Tibial nerve (tissue), 4 donors: ENCODE measurements around the gene CAVIN3. TPM values are rescaled to one million over a fixed set of nuclear protein-coding genes. Genes with fewer than 3 reads are reported as not detected.

Experiments used
- DNase-seq, 2 donors: peaks; one replicate each; pipeline ENCODE4 v3.0.0-alpha.2; 2019; ENCODE audit warnings: low spot score in 2 of 2
- H3K27ac ChIP-seq, 4 donors: fragments of 200-600 bp; sonication (generic) in 3 of 4; one replicate each; pipeline ENCODE4 v1.5.1; 2017 to 2019; ENCODE audit warnings: mild to moderate bottlenecking in 1 of 4
- H3K27me3 ChIP-seq, 2 donors: fragments of 200-600 bp; sonication (generic) in 1 of 2; one replicate each; pipeline versions ENCODE4 v1.5.1 to v1.6.0; 2017 to 2019
- H3K36me3 ChIP-seq, 3 donors: fragments of 200-600 bp; sonication (generic); one replicate each; pipeline ENCODE4 v1.5.1; 2018 to 2019
- H3K4me1 ChIP-seq, 4 donors: fragments of 200-600 bp; sonication (generic) in 3 of 4; one replicate each; pipeline ENCODE4 v1.5.1; 2017 to 2019
- H3K4me3 ChIP-seq, 4 donors: fragments of 200-600 bp; sonication (generic) in 3 of 4; one replicate each; pipeline ENCODE4 v1.5.1; 2017 to 2019; ENCODE audit warnings: mild to moderate bottlenecking in 1 of 4, moderate library complexity in 1 of 4
- H3K9me3 ChIP-seq, 4 donors: fragments of 200-600 bp; sonication (generic) in 3 of 4; one replicate each; pipeline ENCODE4 v1.5.1; 2017 to 2019
- EP300 ChIP-seq, 2 donors: sonication (generic); formaldehyde crosslinking; IDR thresholded peaks; one replicate each; pipeline ENCODE4 v1.6.1; 2017; ENCODE audit warnings: antibody characterized with exemption in 2 of 2, mild to moderate bottlenecking in 1 of 2
- POLR2A ChIP-seq, 2 donors: fragments of 450-650 bp; IDR thresholded peaks; one replicate each; pipeline ENCODE4 v1.6.1; 2017; ENCODE audit warnings: antibody characterized with exemption in 2 of 2, mild to moderate bottlenecking in 2 of 2, moderate library complexity in 2 of 2
- WGBS, 2 donors: methylation state at CpG; one replicate each; pipeline ENCODE4 v1.1.5; 2018; 5-methylcytosine and 5-hydroxymethylcytosine counted together
- total RNA-seq, 4 donors: library from RNA; depleted of rRNA; stranded (reverse); fragments of >200 nt; gene quantifications; one replicate each; pipeline ENCODE4 v1.1.0, GENCODE V29; 2016
- TF ChIP-seq, protein P1 (sequence below), 5 experiments: fragments of 200-600 bp in 3 of 5; fragments of 450-650 bp in 2 of 5; sonication (generic) in 3 of 5; IDR thresholded peaks; one replicate each; pipeline ENCODE4 v1.5.1; 2016 to 2019; ENCODE audit warnings: antibody characterized with exemption in 5 of 5, mild to moderate bottlenecking in 3 of 5, moderate library complexity in 2 of 5

CAVIN3 gene
- total RNA-seq: 100 to 1,000 TPM; 270 to 598 (median 556) TPM

- no peaks in the 10 kb centered on the region for H3K9me3 ChIP-seq
- no peaks in the 10 kb centered on the region for H3K27me3 ChIP-seq
- WGBS, 2 donors: 0 to 2% methylated on average over 27 to 37 of the region's 44 CpGs
- H3K27ac ChIP-seq: peak within 1 kb of the TSS; percentile 89 to 100 (median 98)
- peak; percentile 84 to 85 for DNase-seq
- H3K4me3 ChIP-seq: peak within 1 kb of the TSS; percentile 48 to 80 (median 72)
- no peaks in the 10 kb centered on the region for H3K36me3 ChIP-seq
- peaks cover 0 to 63% (median 34%) of the 10 kb centered on the region in 4 donors for H3K4me1 ChIP-seq
- TF ChIP-seq POLR2A (IDR thresholded peaks at IDR 0.05) (peak; percentile 29 to 48), EP300 (IDR thresholded peaks at IDR 0.05) (peak in 1 of 2 donors; percentile 66)
- TF ChIP-seq, protein P1, sequence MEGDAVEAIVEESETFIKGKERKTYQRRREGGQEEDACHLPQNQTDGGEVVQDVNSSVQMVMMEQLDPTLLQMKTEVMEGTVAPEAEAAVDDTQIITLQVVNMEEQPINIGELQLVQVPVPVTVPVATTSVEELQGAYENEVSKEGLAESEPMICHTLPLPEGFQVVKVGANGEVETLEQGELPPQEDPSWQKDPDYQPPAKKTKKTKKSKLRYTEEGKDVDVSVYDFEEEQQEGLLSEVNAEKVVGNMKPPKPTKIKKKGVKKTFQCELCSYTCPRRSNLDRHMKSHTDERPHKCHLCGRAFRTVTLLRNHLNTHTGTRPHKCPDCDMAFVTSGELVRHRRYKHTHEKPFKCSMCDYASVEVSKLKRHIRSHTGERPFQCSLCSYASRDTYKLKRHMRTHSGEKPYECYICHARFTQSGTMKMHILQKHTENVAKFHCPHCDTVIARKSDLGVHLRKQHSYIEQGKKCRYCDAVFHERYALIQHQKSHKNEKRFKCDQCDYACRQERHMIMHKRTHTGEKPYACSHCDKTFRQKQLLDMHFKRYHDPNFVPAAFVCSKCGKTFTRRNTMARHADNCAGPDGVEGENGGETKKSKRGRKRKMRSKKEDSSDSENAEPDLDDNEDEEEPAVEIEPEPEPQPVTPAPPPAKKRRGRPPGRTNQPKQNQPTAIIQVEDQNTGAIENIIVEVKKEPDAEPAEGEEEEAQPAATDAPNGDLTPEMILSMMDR (IDR thresholded peaks at IDR 0.05): no peak
Measured at GRCh38 chr11:6320411-6321155, at the start of gene CAVIN3. Gene CAVIN3 (minus strand): TSS chr11:6320501. CDS start chr11:6320476, 25 bp downstream.

GRCh38 chr11:6365659-6366058 lies 45.4 kb upstream of the CAVIN3 start:
- H3K4me3 ChIP-seq: no peak overlapping the region
- TF ChIP-seq POLR2A (IDR thresholded peaks at IDR 0.05) (no peak), EP300 (IDR thresholded peaks at IDR 0.05) (no peak)
- TF ChIP-seq, protein P1 (IDR thresholded peaks at IDR 0.05): no peak
- no peaks in the 10 kb centered on the region for H3K36me3 ChIP-seq
- peaks cover 0 to 5% (median 0%) of the 10 kb centered on the region in 4 donors for H3K4me1 ChIP-seq
- no peaks in the 10 kb centered on the region for H3K27me3 ChIP-seq
- H3K27ac ChIP-seq: no peak overlapping the region
- no peaks in the 10 kb centered on the region for H3K9me3 ChIP-seq
- DNase-seq: no peak
- 63 to 65% methylated on average over 2 of the region's 2 CpGs for WGBS, 2 donors

GRCh38 chr11:6362873-6363678 lies 42.8 kb upstream of the CAVIN3 start:
- H3K9me3 ChIP-seq: no peaks in the 10 kb centered on the region
- TF ChIP-seq EP300 (IDR thresholded peaks at IDR 0.05) (no peak), POLR2A (IDR thresholded peaks at IDR 0.05) (no peak)
- TF ChIP-seq, protein P1 (IDR thresholded peaks at IDR 0.05): peak; percentile 71 to 89 (median 86)
- H3K27ac ChIP-seq: no peak overlapping the region
- DNase-seq: peak; percentile 60 to 86
- WGBS, 2 donors: 45 to 69% methylated on average over 6 of the region's 6 CpGs
- no peaks in the 10 kb centered on the region for H3K27me3 ChIP-seq
- no peak overlapping the region for H3K4me3 ChIP-seq
- peaks cover 0 to 7% (median 0%) of the 10 kb centered on the region in 4 donors for H3K4me1 ChIP-seq
- no peaks in the 10 kb centered on the region for H3K36me3 ChIP-seq

DNA sequence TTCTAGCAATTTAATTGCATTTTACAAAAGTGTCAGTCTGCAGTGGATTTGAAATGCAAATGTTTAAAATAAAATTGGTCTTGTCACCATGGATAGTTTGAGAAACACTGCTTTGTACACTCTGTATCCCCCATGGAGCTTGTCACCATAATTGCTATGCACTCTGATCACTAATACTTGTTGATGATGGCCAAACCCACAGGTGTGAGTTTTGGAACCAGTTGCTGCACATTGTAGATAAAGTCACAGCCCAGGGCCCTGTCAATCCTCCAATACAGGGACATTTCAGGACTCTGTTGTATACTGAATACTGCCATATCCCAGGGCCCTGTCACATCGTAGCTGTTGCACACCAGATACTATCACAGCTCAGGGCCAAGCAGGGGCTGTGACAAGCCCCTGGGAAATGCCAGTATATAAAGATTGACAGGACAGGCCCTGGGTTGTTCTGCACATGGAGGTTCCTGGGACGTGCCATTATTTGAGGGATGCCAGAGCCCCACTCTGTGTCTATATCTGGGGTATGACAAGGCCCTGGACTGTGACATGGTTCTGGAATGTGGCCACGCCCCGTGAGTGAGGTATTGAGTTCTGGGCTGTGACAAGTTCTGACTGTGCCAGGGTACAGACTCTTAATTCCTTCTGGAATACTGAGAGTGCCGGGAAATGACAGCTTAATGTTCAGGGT lies 42.0 kb upstream of the CAVIN3 start:
- WGBS, 2 donors: 69 to 72% methylated on average over 5 of the region's 5 CpGs
- no peak for DNase-seq

More for the DNA sequence above, 42.0 kb upstream of the CAVIN3 start:
- TF ChIP-seq POLR2A (IDR thresholded peaks at IDR 0.05) (no peak), EP300 (IDR thresholded peaks at IDR 0.05) (no peak)
- TF ChIP-seq, protein P1 (IDR thresholded peaks at IDR 0.05): no peak
- Histone ChIP-seq H3K4me1 (peaks cover 0 to 14% (median 0%) of the 10 kb centered on the region in 4 donors), H3K4me3 (no peak overlapping the region), H3K27ac (no peak overlapping the region), H3K36me3 (no peaks in the 10 kb centered on the region), H3K9me3 (no peaks in the 10 kb centered on the region), H3K27me3 (no peaks in the 10 kb centered on the region)
